Brain microvascular endothelial cell (primary cell): ENCODE results near the gene CTDSPL.

Experiments
- DNase-seq: peaks from one replicate; pipeline ENCODE4 v3.0.0-alpha.2; 2020
- H3K27ac ChIP-seq: fragments of 250-450 bp; sonication (Bioruptor Pico); 2 replicates; pipeline ENCODE4 v1.5.1; 2020; ENCODE audit warnings: mild to moderate bottlenecking, moderate library complexity
- H3K27me3 ChIP-seq: fragments of 250-450 bp; sonication (Bioruptor Pico); replicated peaks from 2 replicates; pipeline ENCODE4 v1.5.1; 2020; ENCODE audit warnings: mild to moderate bottlenecking
- H3K36me3 ChIP-seq: fragments of 250-450 bp; sonication (Bioruptor Pico); replicated peaks from 2 replicates; pipeline ENCODE4 v1.5.1; 2020; ENCODE audit warnings: mild to moderate bottlenecking
- H3K4me3 ChIP-seq: 2 replicates; pipeline ENCODE4 v1.5.1; 2011; ENCODE audit warnings: low read depth, mild to moderate bottlenecking, control low read depth, low read length, moderate library complexity
- CTCF ChIP-seq: IDR thresholded peaks from 2 replicates; pipeline ENCODE4 v1.5.1; 2011; ENCODE audit warnings: low read depth, mild to moderate bottlenecking, moderate library complexity, low read length, control low read depth, inconsistent platforms; ENCODE audit errors: missing control alignments
- in situ Hi-C: cut with HindIII; loops from 2 replicates; pipeline ENCODE4 v1.10.0; 2017; ENCODE audit warnings: low sequenced_read_pairs, low pct_ligation_motif_present

CTDSPL gene

GRCh38 chr3:37819591-37819990 lies 42.1 kb upstream of the CTDSPL start:
- no peak overlapping the region for H3K4me3 ChIP-seq
- H3K36me3 ChIP-seq: no peaks in the 10 kb centered on the region
- no peaks in the 10 kb centered on the region for H3K27me3 ChIP-seq
- DNase-seq: no peak
- no peak overlapping the region for H3K27ac ChIP-seq
- in situ Hi-C loops: no loop called here
- no peak for TF ChIP-seq CTCF

GRCh38 chr3:37820286-37820685 lies 41.4 kb upstream of the CTDSPL start:
- DNase-seq: no peak
- in situ Hi-C loops: no loop called here

GRCh38 chr3:37823189-37823588 lies 38.5 kb upstream of the CTDSPL start:
- no peak for TF ChIP-seq CTCF
- no peak overlapping the region for H3K4me3 ChIP-seq
- no peaks in the 10 kb centered on the region for H3K27me3 ChIP-seq
- no peak for DNase-seq
- in situ Hi-C loops: no loop called here
- H3K27ac ChIP-seq: no peak overlapping the region
- H3K36me3 ChIP-seq: no peaks in the 10 kb centered on the region

More at GRCh38 chr3:37820286-37820685, 41.4 kb upstream of the CTDSPL start:
- H3K27me3 ChIP-seq: no peaks in the 10 kb centered on the region
- no peak overlapping the region for H3K27ac ChIP-seq
- no peak for TF ChIP-seq CTCF
- no peaks in the 10 kb centered on the region for H3K36me3 ChIP-seq
- no peak overlapping the region for H3K4me3 ChIP-seq

GRCh38 chr3:37824090-37824953 lies 37.4 kb upstream of the CTDSPL start:
- DNase-seq: no peak
- Histone ChIP-seq H3K36me3 (no peaks in the 10 kb centered on the region), H3K4me3 (no peak overlapping the region), H3K27me3 (no peaks in the 10 kb centered on the region), H3K27ac (no peak overlapping the region)
- TF ChIP-seq CTCF: no peak
- in situ Hi-C loops: no loop called here

- Histone ChIP-seq H3K36me3 (no peaks in the 10 kb centered on the region), H3K4me3 (no peak overlapping the region)
Measured at GRCh38 chr3:37824954-37825328, 36.7 kb upstream of the CTDSPL start.

More at GRCh38 chr3:37824954-37825328, 36.7 kb upstream of the CTDSPL start:
- H3K27ac ChIP-seq: no peak overlapping the region
- in situ Hi-C loops: no loop called here
- no peak for TF ChIP-seq CTCF
- DNase-seq: no peak
- H3K27me3 ChIP-seq: no peaks in the 10 kb centered on the region
